ENCODE data around the gene SMIM32.

DNA sequence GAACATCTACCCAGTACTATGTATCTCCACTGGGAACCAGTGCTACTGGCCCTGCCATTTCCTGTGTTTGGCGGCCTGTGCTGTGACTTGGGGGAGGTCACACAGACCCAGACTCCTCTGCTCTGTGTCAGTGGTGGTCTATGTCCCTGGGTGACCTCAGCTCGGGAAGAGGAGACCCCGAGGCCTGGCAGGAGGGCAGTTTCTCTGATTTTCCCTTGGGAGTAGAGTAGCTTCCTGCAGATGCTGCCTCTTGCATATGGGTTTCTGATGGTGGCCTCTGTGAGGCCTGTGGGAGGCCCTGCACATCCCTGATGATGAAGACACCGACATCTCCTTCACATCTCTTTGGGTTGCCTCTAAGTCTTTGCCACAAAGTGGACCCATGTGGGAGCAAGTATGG lies 13.0 kb upstream of the SMIM32 start:
- TF ChIP-seq, protein P1, sequence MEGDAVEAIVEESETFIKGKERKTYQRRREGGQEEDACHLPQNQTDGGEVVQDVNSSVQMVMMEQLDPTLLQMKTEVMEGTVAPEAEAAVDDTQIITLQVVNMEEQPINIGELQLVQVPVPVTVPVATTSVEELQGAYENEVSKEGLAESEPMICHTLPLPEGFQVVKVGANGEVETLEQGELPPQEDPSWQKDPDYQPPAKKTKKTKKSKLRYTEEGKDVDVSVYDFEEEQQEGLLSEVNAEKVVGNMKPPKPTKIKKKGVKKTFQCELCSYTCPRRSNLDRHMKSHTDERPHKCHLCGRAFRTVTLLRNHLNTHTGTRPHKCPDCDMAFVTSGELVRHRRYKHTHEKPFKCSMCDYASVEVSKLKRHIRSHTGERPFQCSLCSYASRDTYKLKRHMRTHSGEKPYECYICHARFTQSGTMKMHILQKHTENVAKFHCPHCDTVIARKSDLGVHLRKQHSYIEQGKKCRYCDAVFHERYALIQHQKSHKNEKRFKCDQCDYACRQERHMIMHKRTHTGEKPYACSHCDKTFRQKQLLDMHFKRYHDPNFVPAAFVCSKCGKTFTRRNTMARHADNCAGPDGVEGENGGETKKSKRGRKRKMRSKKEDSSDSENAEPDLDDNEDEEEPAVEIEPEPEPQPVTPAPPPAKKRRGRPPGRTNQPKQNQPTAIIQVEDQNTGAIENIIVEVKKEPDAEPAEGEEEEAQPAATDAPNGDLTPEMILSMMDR (IDR thresholded peaks at IDR 0.05 in 4 of 5, conservative IDR thresholded peaks at IDR 0.05 in 1 of 5): no peak
- no peak for TF ChIP-seq POLR2A (IDR thresholded peaks at IDR 0.05)
